Astrocyte (in vitro differentiated cells and primary cell): ENCODE data around the gene MMP28.

ENCODE experiments used
- CTCF ChIP-seq: IDR thresholded peaks from 2 replicates; pipeline ENCODE4 v1.5.1; 2011; ENCODE audit warnings: low read depth, mild to moderate bottlenecking, inconsistent platforms, low read length, moderate library complexity; ENCODE audit not compliant: insufficient read depth
- EZH2 ChIP-seq: IDR thresholded peaks from 2 replicates; pipeline ENCODE4 v1.6.1; 2012; ENCODE audit warnings: mild to moderate bottlenecking, low read length, inconsistent platforms; ENCODE audit not compliant: insufficient read depth

- TF ChIP-seq EZH2 (no peak), CTCF (no peak)
Measured at GRCh38 chr17:35797918-35798317, 2.5 kb upstream of the MMP28 start.
